GM12878 (cell line): Measurements from ENCODE around the gene PRR7.

Experiments
- ATF2 ChIP-seq: IDR thresholded peaks from 2 replicates; pipeline ENCODE4 v1.6.1; 2012; ENCODE audit warnings: low read length, inconsistent platforms
- ATF3 ChIP-seq: IDR thresholded peaks from 2 replicates; pipeline ENCODE4 v1.6.1; 2011; ENCODE audit warnings: low read depth, mild to moderate bottlenecking, low read length, moderate library complexity, borderline replicate concordance; ENCODE audit errors: extremely low read depth
- CTCF ChIP-seq, 3 experiments: IDR thresholded peaks in 2 of 3; conservative IDR thresholded peaks in 1 of 3; 2 replicates each; pipeline ENCODE4 v1.5.1; 2011; ENCODE audit warnings: low read depth in 3 of 3, low read length in 3 of 3, mild to moderate bottlenecking in 3 of 3, control low read depth in 2 of 3, moderate library complexity in 2 of 3, inconsistent platforms in 1 of 3, mixed read lengths in 1 of 3; ENCODE audit not compliant: control insufficient read depth in 2 of 3, insufficient read depth in 1 of 3; ENCODE audit errors: extremely low read depth in 1 of 3
- HDAC6 ChIP-seq: fragments of 200-600 bp; sonication (generic); IDR thresholded peaks from one replicate; pipeline ENCODE4 v1.8.0; 2017; ENCODE audit warnings: antibody characterized with exemption; ENCODE audit not compliant: unreplicated experiment
- NR2C2 ChIP-seq: IDR thresholded peaks from 2 replicates; pipeline ENCODE4 v1.6.1; 2011; ENCODE audit warnings: borderline replicate concordance, low read depth; ENCODE audit not compliant: control insufficient read depth, insufficient read length
- POLR2AphosphoS5 ChIP-seq: IDR thresholded peaks from 2 replicates; pipeline ENCODE4 v1.6.1; 2011; ENCODE audit warnings: mild to moderate bottlenecking, low read length, inconsistent platforms

GRCh38 chr5:177432839-177433657, 13.6 kb upstream of the PRR7 start:
- no peak for TF ChIP-seq ATF2
- no peak for TF ChIP-seq NR2C2
- no peak for TF ChIP-seq CTCF (IDR thresholded peaks at IDR 0.05 in 2 of 3, conservative IDR thresholded peaks at IDR 0.05 in 1 of 3; ENCODE audit: control insufficient read depth in 2 of 3, extremely low read depth in 1 of 3, insufficient read depth in 1 of 3, low read depth in 3 of 3, low read length in 3 of 3)
- TF ChIP-seq ATF3, result no peak
- TF ChIP-seq POLR2AphosphoS5, result no peak
- no peak for TF ChIP-seq HDAC6
